ENCODE measurements around the gene ITK.

- TF ChIP-seq POLR2AphosphoS5 (IDR thresholded peaks at IDR 0.05; ENCODE audit: low read depth) = no peak
- TF ChIP-seq CTCF (IDR thresholded peaks at IDR 0.05; ENCODE audit: insufficient read depth, low read length) = no peak
These were observed 25.3 kb upstream of the ITK start for GRCh38 chr5:157155297-157155696.

Data from HL-60 (cell line).